Mesendoderm (in vitro differentiated cells): Measurements from ENCODE around the gene SPATA17.
A peak's percentile ranks its signal among the peaks of the same experiment; 100 is the strongest.

Experiments
- DNase-seq: peaks from one replicate; pipeline ENCODE4 v3.0.0; 2013
- H2AK5ac ChIP-seq: 2 replicates; pipeline ENCODE4 v1.6.1; 2013; ENCODE audit warnings: low read length, inconsistent platforms
- H2BK120ac ChIP-seq: 2 replicates; pipeline ENCODE4 v1.6.1; 2013; ENCODE audit warnings: low read depth, mild to moderate bottlenecking, low read length, moderate library complexity, mixed read lengths
- H2BK15ac ChIP-seq: replicated peaks from 2 replicates; pipeline ENCODE4 v1.6.1; 2013; ENCODE audit warnings: low read depth, mild to moderate bottlenecking, moderate library complexity
- H2BK5ac ChIP-seq: 2 replicates; pipeline ENCODE4 v1.6.1; 2013; ENCODE audit warnings: low read length, inconsistent platforms
- H3K18ac ChIP-seq: 2 replicates; pipeline ENCODE4 v1.6.1; 2013; ENCODE audit warnings: mild to moderate bottlenecking, low read length, mixed read lengths
- H3K23ac ChIP-seq: one replicate; pipeline ENCODE4 v1.6.1; 2013; ENCODE audit warnings: low read length
- H3K27ac ChIP-seq: 2 replicates; pipeline ENCODE4 v1.5.1; 2013; ENCODE audit warnings: low read depth, mild to moderate bottlenecking, inconsistent platforms, low read length, moderate library complexity
- H3K27me3 ChIP-seq: 2 replicates; pipeline ENCODE4 v1.6.1; 2013; ENCODE audit warnings: low read length, control low read depth, mild to moderate bottlenecking, inconsistent platforms; ENCODE audit not compliant: insufficient read depth, poor library complexity
- H3K36me3 ChIP-seq: 2 replicates; pipeline ENCODE4 v1.6.1; 2013; ENCODE audit warnings: low read length, inconsistent platforms; ENCODE audit not compliant: control insufficient read depth, insufficient read depth
- H3K4ac ChIP-seq: one replicate; pipeline ENCODE4 v1.6.1; 2013; ENCODE audit warnings: low read depth, mild to moderate bottlenecking, low read length, moderate library complexity
- H3K4me1 ChIP-seq: 2 replicates; pipeline ENCODE4 v1.6.1; 2013; ENCODE audit warnings: low read depth, low read length, inconsistent platforms; ENCODE audit not compliant: control insufficient read depth
- H3K4me2 ChIP-seq: 2 replicates; pipeline ENCODE4 v1.6.1; 2013; ENCODE audit warnings: low read length
- H3K4me3 ChIP-seq: 2 replicates; pipeline ENCODE4 v1.5.1; 2013; ENCODE audit warnings: mild to moderate bottlenecking, low read length
- H3K56ac ChIP-seq: one replicate; pipeline ENCODE4 v1.6.1; 2013; ENCODE audit warnings: low read length
- H3K79me1 ChIP-seq: 2 replicates; pipeline ENCODE4 v1.6.1; 2013; ENCODE audit warnings: low read length, inconsistent platforms
- H3K79me2 ChIP-seq: 2 replicates; pipeline ENCODE4 v1.6.1; 2013; ENCODE audit warnings: mild to moderate bottlenecking, low read length; ENCODE audit not compliant: control insufficient read depth, insufficient read depth
- H3K9ac ChIP-seq: 2 replicates; pipeline ENCODE4 v1.6.1; 2013; ENCODE audit warnings: low read length, inconsistent platforms
- H4K5ac ChIP-seq: one replicate; pipeline ENCODE4 v1.6.1; 2013; ENCODE audit warnings: low read length
- H4K8ac ChIP-seq: one replicate; pipeline ENCODE4 v1.6.1; 2013; ENCODE audit warnings: low read depth, mild to moderate bottlenecking, control low read depth, low read length, moderate library complexity
- WGBS: extraction: QIAGEN DNeasy Blood & Tissue Kit; methylation state at CpG from one replicate; pipeline ENCODE4 v1.1.7; 2013; ENCODE audit warnings: low lambda C conversion rate, missing lambda C conversion rate; ENCODE audit not compliant: insufficient coverage; ENCODE audit errors: extremely low coverage; 5-methylcytosine and 5-hydroxymethylcytosine counted together

The SPATA17 gene

DNA sequence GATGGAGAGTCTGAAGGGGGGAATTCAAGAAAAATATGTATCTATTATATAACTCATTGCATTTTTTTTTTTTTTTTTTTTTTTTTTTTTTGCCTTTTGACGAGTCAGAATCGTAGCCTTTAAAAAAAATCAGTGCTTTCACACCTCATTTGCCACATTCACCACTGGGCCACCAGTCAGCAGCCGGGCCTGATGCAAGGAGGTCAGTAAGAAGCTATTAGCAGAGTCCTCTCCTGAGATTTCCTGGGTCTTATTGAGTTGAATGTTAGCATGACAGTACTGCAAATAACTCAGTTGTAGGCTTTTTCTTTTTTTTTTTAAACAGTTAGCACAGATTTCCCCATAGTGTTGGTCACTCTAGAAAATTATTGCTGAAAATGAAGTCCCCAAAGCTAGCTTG is 139.8 kb downstream of the SPATA17 start:
- Histone ChIP-seq H3K27me3 (no peaks in the 10 kb centered on the region), H3K23ac (no peak overlapping the region), H3K4me3 (no peak overlapping the region), H3K56ac (no peak overlapping the region), H3K27ac (no peak overlapping the region), H3K4ac (no peak overlapping the region), H3K4me1 (no peaks in the 10 kb centered on the region), H4K8ac (no peak overlapping the region), H2BK120ac (no peak overlapping the region), H3K9ac (no peak overlapping the region), H2BK15ac (no peak overlapping the region), H2BK5ac (no peak overlapping the region), H3K36me3 (no peaks in the 10 kb centered on the region), H2AK5ac (no peak overlapping the region), H3K79me2 (no peaks in the 10 kb centered on the region), H3K18ac (no peak overlapping the region), H3K79me1 (no peaks in the 10 kb centered on the region), H3K4me2 (no peak overlapping the region), H4K5ac (no peak overlapping the region)
- WGBS, result no CpG with 5 or more reads among the region's 3 CpGs
- peak; percentile 28 for DNase-seq

DNA sequence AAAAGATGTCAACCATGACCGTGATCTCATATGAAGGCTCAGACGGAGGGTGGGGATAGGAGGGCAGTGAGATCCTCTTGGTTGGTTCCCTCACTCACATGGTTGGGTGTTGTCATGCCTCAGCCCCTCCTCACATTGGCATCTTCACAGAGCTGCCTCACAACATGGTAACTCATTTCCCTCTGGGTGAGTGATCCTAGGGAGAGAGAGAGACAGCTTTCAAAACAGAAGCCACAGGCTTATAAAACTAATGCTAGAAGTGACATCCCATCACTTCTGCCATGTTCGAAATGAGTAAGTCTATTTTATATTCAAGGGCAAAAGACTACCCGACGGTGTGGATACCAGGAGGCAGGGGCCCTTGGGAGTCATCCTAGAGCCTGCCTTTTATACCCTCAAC is 145.5 kb downstream of the SPATA17 start:
- Histone ChIP-seq H3K79me2 (no peaks in the 10 kb centered on the region), H4K5ac (no peak overlapping the region), H3K36me3 (no peaks in the 10 kb centered on the region), H3K4me3 (no peak overlapping the region), H2BK5ac (no peak overlapping the region), H3K18ac (no peak overlapping the region), H3K79me1 (no peaks in the 10 kb centered on the region), H3K4me1 (no peaks in the 10 kb centered on the region), H3K9ac (no peak overlapping the region), H2AK5ac (no peak overlapping the region), H2BK15ac (no peak overlapping the region), H3K27me3 (no peaks in the 10 kb centered on the region), H3K56ac (no peak overlapping the region), H3K27ac (no peak overlapping the region), H4K8ac (no peak overlapping the region), H3K23ac (no peak overlapping the region), H3K4ac (no peak overlapping the region), H2BK120ac (no peak overlapping the region), H3K4me2 (no peak overlapping the region)
- no CpG with 5 or more reads among the region's 5 CpGs for WGBS
- DNase-seq, result no peak

DNA sequence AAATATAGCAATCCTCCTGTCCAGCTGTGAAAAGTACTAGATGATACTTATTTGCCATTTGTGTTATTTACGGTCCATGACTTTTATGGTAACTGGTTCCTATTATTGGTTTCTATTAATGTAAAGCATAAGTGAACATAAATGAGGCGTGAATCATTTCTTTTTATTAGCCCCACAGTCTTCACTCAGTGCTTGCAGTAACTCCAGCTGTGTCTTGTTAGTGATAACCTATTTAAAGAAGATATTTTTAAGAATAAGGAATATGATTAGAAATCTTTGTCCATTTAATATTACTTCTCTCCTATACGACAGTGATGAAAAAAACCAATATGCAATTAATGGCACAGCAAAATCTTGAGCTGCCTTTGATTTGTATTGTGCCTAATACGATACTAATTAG is 149.9 kb downstream of the SPATA17 start:
- no peak overlapping the region for H3K56ac ChIP-seq
- no peak overlapping the region for H2AK5ac ChIP-seq
- no peaks in the 10 kb centered on the region for H3K36me3 ChIP-seq
- no peak overlapping the region for H2BK5ac ChIP-seq
- no peak overlapping the region for H3K4me2 ChIP-seq
- no peak overlapping the region for H3K27ac ChIP-seq
- H2BK120ac ChIP-seq, result no peak overlapping the region
- no peak overlapping the region for H2BK15ac ChIP-seq
- WGBS, result no CpG with 5 or more reads among the region's 4 CpGs
- H3K27me3 ChIP-seq, result no peaks in the 10 kb centered on the region
- H3K79me1 ChIP-seq, result no peaks in the 10 kb centered on the region
- no peaks in the 10 kb centered on the region for H3K4me1 ChIP-seq
- no peaks in the 10 kb centered on the region for H3K79me2 ChIP-seq
- DNase-seq, result no peak
- no peak overlapping the region for H3K18ac ChIP-seq
- H3K23ac ChIP-seq, result no peak overlapping the region
- no peak overlapping the region for H4K8ac ChIP-seq
- H3K4ac ChIP-seq, result no peak overlapping the region
- no peak overlapping the region for H3K4me3 ChIP-seq
- no peak overlapping the region for H4K5ac ChIP-seq
- no peak overlapping the region for H3K9ac ChIP-seq

GRCh38 chr1:217791091-217791490 is 159.9 kb downstream of the SPATA17 start:
- Histone ChIP-seq H3K27ac (no peak overlapping the region), H3K27me3 (no peaks in the 10 kb centered on the region), H3K9ac (no peak overlapping the region), H3K79me1 (no peaks in the 10 kb centered on the region), H2BK15ac (no peak overlapping the region), H3K36me3 (no peaks in the 10 kb centered on the region), H3K4me3 (no peak overlapping the region), H2BK120ac (no peak overlapping the region), H3K4me1 (no peaks in the 10 kb centered on the region), H4K5ac (no peak overlapping the region), H4K8ac (no peak overlapping the region), H2BK5ac (no peak overlapping the region), H3K23ac (no peak overlapping the region), H3K56ac (no peak overlapping the region), H3K4me2 (no peak overlapping the region), H3K79me2 (no peaks in the 10 kb centered on the region), H2AK5ac (no peak overlapping the region), H3K4ac (no peak overlapping the region), H3K18ac (no peak overlapping the region)
- no peak for DNase-seq
- WGBS, result no CpG with 5 or more reads among the region's 2 CpGs

DNA sequence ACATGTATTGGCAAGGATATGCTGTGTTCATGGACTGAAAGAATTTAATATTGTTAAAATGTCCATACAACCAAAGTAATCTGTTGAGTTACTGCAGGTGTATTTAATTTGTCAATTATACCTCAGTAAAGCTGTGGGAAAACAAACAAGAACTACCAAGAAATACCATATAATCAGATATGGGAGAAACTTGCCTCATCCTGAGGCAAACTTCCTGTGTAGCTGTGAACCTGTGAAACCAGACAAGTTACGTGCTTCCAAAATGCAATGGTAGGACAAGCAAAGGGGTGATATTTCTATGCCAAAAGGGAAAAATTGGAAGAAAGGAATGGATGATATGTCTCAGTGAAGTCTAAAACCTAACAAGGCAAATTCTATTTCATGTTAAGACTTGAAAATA is 174.6 kb downstream of the SPATA17 start:
- Histone ChIP-seq H3K4ac (no peak overlapping the region), H3K4me2 (no peak overlapping the region), H2AK5ac (no peak overlapping the region), H3K9ac (no peak overlapping the region), H2BK15ac (no peak overlapping the region), H3K18ac (no peak overlapping the region), H3K27me3 (no peaks in the 10 kb centered on the region), H3K4me1 (no peaks in the 10 kb centered on the region), H3K36me3 (no peaks in the 10 kb centered on the region), H2BK5ac (no peak overlapping the region), H3K27ac (no peak overlapping the region), H3K23ac (no peak overlapping the region), H4K5ac (no peak overlapping the region), H3K79me2 (no peaks in the 10 kb centered on the region), H3K56ac (no peak overlapping the region), H3K4me3 (no peak overlapping the region), H2BK120ac (no peak overlapping the region), H4K8ac (no peak overlapping the region), H3K79me1 (no peaks in the 10 kb centered on the region)
- WGBS, result no CpG with 5 or more reads among the region's 1 CpG
- DNase-seq, result no peak

GRCh38 chr1:217812175-217812574 is 181.0 kb downstream of the SPATA17 start:
- no peak overlapping the region for H3K23ac ChIP-seq
- H3K36me3 ChIP-seq, result no peaks in the 10 kb centered on the region
- H3K79me2 ChIP-seq, result no peaks in the 10 kb centered on the region
- no peak overlapping the region for H3K27ac ChIP-seq
- H3K4me3 ChIP-seq, result no peak overlapping the region
- DNase-seq, result no peak
- H3K4ac ChIP-seq, result no peak overlapping the region
- H3K4me1 ChIP-seq, result no peaks in the 10 kb centered on the region
- no peak overlapping the region for H2AK5ac ChIP-seq
- no peaks in the 10 kb centered on the region for H3K79me1 ChIP-seq
- H4K8ac ChIP-seq, result no peak overlapping the region
- H3K9ac ChIP-seq, result no peak overlapping the region
- no peak overlapping the region for H2BK5ac ChIP-seq
- no CpG with 5 or more reads among the region's 2 CpGs for WGBS
- H3K56ac ChIP-seq, result no peak overlapping the region
- H3K27me3 ChIP-seq, result no peaks in the 10 kb centered on the region
- no peak overlapping the region for H3K4me2 ChIP-seq
- H2BK15ac ChIP-seq, result no peak overlapping the region
- no peak overlapping the region for H2BK120ac ChIP-seq
- H4K5ac ChIP-seq, result no peak overlapping the region
- H3K18ac ChIP-seq, result no peak overlapping the region
